Activated CD4-positive, alpha-beta T cell treated with anti-CD3 and anti-CD28 coated beads, Interleukin-2, amount 50 U/mL, for 48 hours (primary cell): Measurements from ENCODE around the gene CFAP410.

Source experiments
- DNase-seq, 2 experiments: peaks; one replicate each; pipeline ENCODE4 v3.0.0-alpha.2; 2020

CFAP410 gene

GRCh38 chr21:44282370-44282769 lies 56.8 kb downstream of the CFAP410 start:
- no peak for DNase-seq

- DNase-seq, result no peak
Measured at GRCh38 chr21:44281801-44282200, 57.4 kb downstream of the CFAP410 start.

- DNase-seq, result no peak
Measured at GRCh38 chr21:44279354-44280260, 59.6 kb downstream of the CFAP410 start.
